ENCODE results near the gene PARD3B. TPM values are rescaled to one million over a fixed set of nuclear protein-coding genes. Genes with fewer than 3 reads are reported as not detected.

PARD3B gene
- total and polyA plus RNA-seq, 2 experiments from 2014 or later = 3.5 to 4.4 TPM

DNA sequence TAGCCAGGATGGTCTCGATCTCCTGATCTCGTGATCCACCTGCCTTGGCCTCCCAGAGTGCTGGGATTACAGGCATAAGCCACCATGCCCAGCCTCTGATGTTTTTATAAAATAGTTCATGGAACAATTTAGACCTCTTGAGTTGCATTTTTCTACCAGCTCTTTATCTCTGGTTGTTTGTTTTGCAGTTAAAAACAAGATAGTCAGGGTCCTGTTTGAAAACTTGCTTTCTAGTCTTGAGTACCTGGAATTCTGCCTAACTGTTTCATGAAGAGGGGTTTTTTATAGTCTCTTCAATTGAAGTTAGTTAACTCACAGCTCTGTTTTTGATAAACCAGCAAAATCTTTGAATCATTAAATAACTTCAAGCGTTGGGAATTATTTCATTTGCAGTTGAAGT, 244.8 kb downstream of the PARD3B start (continued):
- TF ChIP-seq ZNF462 (CRISPR knock-in tag; IDR thresholded peaks at IDR 0.05) = no peak
- TF ChIP-seq NANOG (IDR thresholded peaks at IDR 0.05; ENCODE audit: borderline replicate concordance) = no peak
- TF ChIP-seq JUNB (IDR thresholded peaks at IDR 0.05; ENCODE audit: unreplicated experiment) = no peak
- no peak for TF ChIP-seq POLR2AphosphoS5 (IDR thresholded peaks at IDR 0.05; ENCODE audit: low read depth)
- no peak for TF ChIP-seq REST (IDR thresholded peaks at IDR 0.05; ENCODE audit: unreplicated experiment)
- TF ChIP-seq CTCF (conservative IDR thresholded peaks at IDR 0.05; ENCODE audit: low read depth in 2 of 2) = no peak
- TF ChIP-seq EZH2 (IDR thresholded peaks at IDR 0.05; ENCODE audit: low read depth, unreplicated experiment) = no peak
- TF ChIP-seq ZNF331 (CRISPR knock-in tag; IDR thresholded peaks at IDR 0.05; ENCODE audit: low read depth) = no peak
- TF ChIP-seq CREB1 (CRISPR knock-in tag; IDR thresholded peaks at IDR 0.05; ENCODE audit: low read depth) = no peak
